KBM-7 (cell line): ENCODE measurements around the gene HMCN1.

Source experiments
- DNase-seq: peaks from one replicate; pipeline ENCODE4 v3.0.0-alpha.2; 2015
- in situ Hi-C: fragments of 300-500 bp; cut with MboI; formaldehyde crosslinking; loops from 2 replicates; pipeline ENCODE4 v1.14.3; 2020; ENCODE audit warnings: low sequenced_read_pairs, low pct_unique_long_range_greater_than_20kb, mixed read lengths

Gene HMCN1

DNA sequence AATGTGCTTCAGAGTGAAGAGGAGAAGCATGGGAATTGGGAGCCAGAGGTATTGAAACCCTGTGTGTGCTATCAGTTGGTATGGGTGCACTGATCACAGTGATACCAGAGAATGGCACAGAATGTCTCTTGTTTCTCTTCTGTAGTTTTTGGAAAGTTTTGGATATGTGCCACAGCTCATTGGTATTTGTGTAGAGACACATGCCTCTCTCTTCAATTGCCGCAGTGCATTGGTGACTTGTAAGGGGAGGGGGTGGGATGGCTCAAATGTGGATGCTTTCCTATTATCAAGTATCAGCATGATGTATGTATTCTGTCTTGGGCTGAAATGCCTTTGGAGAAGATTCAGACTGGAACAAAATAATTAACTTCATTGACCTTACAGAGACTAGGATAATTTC is 101.0 kb downstream of the HMCN1 start:
- no peak for DNase-seq
- in situ Hi-C loops: no loop called here

DNA sequence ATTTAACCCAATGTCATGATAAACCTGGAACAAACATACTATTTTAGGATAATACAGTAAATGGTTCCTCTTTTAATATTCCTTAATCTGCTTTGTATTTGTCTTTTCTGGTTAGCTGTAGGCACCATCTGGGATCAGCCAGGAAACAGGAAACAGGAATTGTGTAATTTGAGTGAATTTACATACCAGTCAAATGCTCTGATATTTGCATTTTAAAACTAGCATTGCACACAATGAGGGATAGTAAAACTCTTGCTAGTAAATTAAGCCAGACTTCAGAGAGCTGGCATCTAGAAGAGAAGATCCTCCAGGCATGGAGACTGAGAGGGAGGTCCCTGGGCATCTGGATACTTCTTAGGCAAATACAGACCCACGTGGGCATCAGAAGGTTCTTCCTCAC is 103.5 kb downstream of the HMCN1 start:
- in situ Hi-C loops: no loop called here
- DNase-seq: no peak

DNA sequence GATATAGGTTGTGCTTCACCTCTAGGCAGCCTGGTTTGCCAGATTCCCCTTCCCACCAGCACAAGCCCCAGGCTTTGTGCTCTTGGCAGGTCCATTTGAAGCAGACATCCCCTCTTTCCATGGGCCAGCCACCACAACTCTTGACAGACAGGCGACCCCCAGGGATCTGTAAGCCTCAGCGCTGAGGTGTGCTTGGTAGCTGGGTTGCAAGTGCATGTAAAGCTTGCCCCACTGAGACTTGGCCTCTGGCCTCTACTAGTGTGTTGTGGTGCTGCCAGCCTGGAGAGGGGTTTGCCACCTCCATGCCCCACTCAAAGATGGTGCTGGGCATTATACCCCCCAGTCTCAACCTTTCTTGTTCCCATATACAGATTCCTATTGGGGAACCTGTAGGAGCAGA is 103.9 kb downstream of the HMCN1 start:
- in situ Hi-C loops: no loop called here
- DNase-seq: no peak

DNA sequence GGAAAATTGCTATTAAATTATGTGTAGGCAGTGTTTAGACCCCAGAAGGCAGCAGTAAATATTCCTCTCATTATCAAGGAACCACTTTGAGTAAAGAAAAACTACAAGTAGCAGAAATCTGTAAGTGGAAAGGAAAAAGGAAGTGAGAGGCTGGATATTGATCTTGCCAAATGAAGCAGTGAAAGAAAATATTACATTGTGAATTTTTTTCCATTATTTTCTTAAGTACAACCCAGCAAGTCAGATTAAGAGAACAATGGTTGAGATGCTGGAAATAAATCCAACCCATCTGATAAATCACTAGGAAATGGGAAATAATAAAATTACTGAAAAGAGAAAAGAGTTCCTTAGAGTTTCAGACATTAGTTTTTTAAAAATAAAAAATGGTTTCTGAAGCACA is 106.7 kb downstream of the HMCN1 start:
- DNase-seq: no peak
- in situ Hi-C loops: no loop called here

DNA sequence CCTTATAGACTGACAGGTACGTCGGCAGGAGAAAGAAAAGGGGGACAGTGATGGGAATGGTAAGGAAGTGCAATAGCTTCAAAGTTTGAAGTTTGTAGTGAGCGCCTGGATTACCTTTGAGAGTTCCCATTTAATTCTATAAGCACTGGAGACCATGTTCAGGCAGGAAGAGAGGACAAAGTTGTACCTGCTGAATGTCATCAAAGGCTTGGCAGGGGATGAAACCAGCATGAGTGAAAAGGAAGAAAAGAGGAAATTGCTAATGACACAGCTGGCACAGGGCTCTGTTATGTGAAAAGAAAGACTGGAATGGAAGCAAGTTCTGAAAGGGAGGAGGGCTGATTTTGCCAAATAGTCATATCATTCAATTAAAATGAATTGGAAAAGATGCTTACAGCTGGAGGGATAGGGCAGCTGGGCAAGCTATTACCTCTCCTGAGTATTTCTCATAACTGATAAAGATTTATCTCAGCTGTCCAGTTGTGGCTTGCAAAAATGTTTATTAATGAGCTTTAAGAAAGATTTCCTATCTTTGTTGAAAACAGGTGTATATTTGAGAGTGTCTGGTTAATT is 109.2 kb downstream of the HMCN1 start:
- in situ Hi-C loops: no loop called here
- DNase-seq: no peak

DNA sequence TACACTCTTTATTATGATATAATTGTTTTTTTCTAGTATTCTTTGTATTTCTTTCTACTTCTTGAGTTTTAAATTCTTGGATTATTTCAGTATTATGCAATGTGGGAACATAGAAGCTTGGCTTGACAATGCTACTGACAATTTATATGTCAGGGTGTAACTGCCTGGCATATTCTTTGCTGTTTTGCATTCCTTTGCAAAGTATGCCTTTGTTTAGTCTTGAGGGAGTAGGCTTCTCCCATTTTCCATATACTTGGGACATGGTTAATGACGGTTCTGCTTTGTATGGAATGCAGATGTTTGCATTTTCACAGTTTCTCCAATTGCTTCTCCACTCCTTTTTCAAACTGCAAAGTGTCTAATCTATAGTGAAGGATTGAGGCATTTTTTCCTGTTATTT is 109.8 kb downstream of the HMCN1 start:
- no peak for DNase-seq
- in situ Hi-C loops: no loop called here

DNA sequence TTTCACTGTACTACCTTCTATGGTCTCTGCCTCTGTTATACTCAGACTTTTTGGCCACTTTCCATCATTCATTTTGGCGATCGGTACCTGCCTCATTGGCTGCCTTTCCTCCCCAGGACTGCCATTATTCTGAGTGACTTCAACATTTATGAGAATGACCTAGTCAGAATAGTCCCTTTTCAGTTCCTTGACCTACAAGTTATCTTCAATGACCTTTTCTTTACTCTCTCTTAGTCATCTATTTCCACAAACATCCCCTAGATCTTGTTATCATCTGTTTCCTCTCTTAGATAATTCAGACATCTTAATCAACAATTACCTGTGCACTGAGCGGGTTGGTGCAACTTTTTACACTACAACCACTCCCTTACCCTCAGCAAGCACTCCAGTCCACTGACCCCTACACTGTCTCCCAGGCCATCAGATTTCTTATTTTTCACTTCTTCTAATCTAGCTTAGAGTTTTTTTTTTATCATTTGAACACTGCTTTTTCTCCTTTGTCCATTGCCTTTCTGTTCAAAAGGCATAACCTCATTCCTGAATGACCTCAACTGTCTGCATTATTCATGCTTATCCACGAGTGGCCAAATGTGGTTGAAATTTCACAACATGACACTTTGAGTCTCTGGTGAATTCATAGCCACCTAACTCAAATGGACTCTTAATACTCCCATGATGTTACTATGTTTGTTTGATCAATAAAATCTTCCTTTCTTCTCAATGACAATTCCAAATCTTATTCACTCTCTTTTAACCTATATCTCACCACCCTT is 112.7 kb downstream of the HMCN1 start:
- no peak for DNase-seq
- in situ Hi-C loops: no loop called here

DNA sequence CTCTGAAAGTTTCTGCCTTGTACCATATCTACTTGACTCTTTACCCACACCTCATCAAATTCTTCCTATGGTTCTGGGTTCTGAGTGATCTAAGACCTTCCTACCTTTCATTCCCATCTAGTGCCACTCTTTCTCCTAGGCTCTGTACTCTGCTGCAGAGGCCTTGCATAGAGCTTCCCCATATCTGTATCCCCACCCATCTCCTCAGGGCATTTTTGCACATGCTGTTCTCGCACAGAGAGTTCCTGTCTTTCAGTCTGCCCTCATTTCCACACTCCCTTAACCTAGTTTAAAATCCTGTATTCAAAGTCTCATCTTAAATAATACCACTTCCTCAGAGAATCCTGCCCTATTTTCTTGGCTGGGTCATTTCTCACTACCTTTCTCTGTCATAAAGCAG is 114.8 kb downstream of the HMCN1 start:
- DNase-seq: no peak
- in situ Hi-C loops: no loop called here

DNA sequence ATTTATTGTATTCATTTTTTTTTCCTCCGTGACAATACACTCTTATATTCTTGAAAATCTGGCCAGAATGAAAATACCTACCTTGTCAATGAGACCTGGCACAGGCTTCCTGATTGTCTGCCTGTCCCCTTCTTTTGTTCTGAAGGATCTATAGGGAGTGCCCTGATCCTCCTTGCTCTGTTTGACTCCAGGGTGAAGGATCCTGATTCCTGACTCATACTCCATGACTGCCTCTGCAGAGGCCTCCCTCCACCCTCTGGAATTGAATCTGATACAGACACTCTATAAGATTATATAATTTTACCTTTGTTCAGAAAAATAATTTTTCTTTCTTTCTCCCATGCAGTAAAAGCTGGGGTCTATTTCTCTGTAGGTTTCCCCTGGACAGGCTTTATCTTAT is 116.2 kb downstream of the HMCN1 start:
- in situ Hi-C loops: no loop called here
- DNase-seq: no peak

DNA sequence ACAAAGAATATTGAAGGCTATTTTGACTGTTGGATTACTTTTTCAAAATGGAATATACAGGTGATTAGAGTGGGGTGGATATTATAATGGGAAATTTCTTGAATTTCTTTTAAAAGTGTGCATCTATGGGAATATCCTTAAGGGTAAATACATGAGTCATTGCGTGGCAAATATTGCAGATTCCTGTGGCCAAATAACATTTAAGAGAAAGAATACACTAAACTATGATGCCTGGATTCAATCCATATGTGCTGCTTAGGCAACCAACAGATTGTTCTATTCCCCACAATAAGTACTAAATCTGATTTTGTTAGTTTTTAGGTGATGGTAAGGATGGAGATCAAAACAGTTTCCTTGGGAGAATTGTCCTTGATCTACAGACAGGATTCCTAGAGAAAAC is 119.5 kb downstream of the HMCN1 start:
- DNase-seq: no peak

DNA sequence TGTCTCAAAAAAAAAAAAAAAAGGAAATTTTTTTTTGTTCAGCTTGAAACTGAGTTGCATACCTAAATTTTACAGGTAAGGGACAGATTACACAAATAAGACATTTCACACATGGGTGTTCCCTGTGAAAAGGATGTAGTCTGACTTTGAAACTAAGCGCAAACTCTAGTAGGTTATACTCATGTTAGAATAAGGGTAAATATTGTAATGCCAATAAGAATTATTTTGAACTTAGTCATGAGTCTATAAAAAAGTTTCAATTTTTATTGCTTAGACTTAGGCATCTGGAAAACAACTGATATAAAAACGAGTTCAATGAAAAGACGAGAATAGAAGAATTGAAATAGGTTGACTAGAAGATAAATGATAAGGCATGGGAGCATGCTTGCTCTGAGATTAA is 122.3 kb downstream of the HMCN1 start:
- no peak for DNase-seq
- in situ Hi-C loops: no loop called here

More for the DNA sequence above, 119.5 kb downstream of the HMCN1 start:
- in situ Hi-C loops: no loop called here

DNA sequence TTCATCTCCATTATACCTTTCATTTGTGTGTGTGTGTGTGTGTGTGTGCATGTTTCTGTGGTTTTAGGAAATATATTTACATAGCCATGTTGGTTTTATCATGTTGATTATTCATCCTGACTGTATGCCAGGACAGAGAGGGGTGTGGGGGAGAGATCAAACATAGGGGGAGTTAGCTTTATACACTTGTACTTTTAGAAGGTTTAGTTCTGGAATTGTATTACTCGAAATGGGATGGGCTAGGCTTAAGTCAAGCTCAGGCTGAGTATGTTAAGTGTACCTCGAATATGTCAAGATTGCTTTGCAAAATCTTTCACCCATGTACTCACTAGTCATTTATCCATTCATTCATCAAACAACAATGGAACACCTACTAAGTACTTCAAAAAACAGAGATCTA is 123.3 kb downstream of the HMCN1 start:
- in situ Hi-C loops: no loop called here
- no peak for DNase-seq

DNA sequence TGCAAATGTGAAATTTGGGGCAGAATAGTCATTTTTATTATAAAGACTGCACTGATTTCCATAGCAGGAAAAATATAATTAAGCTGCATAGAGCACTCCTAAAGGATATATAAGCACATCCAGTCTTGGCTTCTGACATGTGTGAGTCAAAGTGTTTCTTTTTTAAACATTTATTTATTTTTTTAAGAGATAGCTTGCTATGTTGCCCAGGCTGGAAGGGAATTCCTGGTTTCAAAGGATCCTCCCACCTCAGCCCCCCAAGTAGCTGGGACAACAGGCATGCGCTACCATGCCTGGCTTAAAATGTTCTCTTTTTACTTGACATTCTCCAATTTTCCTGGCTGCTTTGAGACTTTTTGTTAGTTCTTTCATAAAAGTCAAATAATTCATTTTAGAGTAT is 126.1 kb downstream of the HMCN1 start:
- in situ Hi-C loops: no loop called here
- DNase-seq: no peak

DNA sequence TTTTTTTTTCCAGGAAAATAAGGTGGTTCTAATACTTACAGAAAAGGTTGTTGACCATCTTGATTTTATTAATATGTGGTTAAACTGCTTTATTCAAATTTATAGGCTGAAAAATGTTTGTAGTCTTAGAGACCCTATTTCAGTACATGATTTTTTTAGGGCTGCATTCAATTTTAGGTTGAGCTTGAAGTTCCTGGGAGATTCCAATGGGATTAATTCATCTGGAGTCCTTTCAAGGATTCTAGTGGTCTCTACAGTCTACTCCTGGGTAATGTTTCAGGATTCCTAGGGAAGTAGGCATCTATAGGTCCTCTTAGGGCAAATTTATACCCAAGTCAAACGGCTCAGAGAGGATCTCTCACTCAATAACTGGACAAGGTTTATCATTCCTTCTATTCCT is 126.7 kb downstream of the HMCN1 start:
- in situ Hi-C loops: no loop called here

DNA sequence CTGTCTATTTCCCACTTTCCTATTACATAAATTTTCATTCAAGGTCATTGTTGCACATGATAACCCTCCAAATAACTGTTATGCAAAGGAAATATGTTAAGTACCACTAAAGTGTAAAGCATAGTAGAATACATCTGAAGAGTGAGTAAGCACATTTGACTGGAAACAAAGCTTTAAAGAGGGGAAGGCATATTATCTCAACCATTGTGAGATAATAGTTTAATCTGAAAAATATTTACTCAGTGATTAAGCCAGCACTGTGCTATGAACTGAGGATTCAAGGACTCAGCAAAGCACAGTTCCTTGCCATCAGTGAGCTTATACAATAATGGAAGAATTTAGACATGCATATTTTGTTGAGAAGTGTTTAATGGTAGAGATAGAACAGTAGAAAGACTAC is 127.4 kb downstream of the HMCN1 start:
- DNase-seq: no peak

More for the DNA sequence above, 126.7 kb downstream of the HMCN1 start:
- DNase-seq: no peak

DNA sequence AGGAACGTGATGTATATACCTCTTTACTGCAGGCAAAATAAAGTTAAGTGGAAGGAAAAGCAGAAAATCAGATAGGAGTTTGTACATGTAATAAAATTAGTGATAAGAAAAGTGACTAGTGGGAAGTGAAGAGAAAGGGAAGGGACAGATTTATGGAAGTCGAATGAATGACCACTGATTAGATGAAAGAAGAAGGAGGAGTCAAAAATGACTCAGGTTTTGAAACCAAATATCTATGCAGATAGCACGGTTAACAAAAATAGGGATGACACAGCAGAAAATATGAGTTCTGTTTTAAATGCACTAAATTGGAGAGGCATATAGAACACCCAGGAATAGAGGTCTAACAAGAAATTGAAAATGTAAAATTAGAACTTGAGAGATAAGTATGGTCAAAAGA is 128.0 kb downstream of the HMCN1 start:
- in situ Hi-C loops: no loop called here
- DNase-seq: no peak

More for the DNA sequence above, 127.4 kb downstream of the HMCN1 start:
- in situ Hi-C loops: no loop called here

DNA sequence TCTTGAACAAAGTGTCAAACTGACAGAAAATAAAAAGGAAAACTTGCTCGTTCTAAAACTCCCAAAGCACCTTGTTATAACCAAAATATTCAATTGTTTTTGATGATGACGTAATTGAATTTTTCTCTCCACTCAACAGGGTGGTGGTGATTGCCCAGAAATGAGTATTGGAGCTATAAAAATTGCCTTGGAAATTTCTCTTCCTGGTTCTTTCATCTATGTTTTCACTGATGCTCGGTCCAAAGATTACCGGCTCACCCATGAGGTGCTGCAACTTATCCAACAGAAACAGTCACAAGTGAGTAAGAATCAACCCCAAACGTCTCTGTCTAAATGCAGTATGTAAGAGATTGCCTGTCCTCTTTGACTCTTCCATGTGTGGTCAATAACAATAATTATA is 130.1 kb downstream of the HMCN1 start:
- DNase-seq: no peak
- in situ Hi-C loops: no loop called here

DNA sequence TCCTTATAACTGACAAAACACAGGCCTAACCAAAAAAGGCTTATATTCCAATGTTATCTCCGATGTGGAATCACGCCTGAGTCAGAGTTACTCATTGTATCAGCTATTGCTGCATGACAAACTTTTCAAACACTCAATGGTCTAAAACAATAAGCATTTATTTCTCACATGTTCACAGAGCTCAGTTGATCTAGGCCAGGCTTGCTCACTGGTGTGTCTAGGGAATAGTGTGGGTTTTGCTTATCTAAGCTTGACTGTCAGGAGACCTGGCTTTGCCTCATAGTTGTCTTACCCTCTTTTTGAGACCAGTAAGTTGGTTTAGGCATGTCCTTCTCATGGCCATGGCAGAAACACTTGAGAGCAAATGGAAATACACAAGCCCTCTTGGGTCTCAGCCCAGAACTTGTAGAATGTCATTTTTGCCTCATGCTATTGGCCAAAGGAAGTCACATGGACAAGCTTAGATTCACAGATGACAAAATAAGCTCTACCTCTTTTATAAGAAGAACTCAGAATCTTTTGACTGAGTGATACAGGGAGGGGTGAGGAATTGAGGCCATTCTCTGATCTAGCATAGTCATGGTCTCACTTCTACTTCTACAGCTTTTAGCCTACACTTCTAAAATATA is 130.8 kb downstream of the HMCN1 start:
- in situ Hi-C loops: no loop called here
- DNase-seq: no peak

DNA sequence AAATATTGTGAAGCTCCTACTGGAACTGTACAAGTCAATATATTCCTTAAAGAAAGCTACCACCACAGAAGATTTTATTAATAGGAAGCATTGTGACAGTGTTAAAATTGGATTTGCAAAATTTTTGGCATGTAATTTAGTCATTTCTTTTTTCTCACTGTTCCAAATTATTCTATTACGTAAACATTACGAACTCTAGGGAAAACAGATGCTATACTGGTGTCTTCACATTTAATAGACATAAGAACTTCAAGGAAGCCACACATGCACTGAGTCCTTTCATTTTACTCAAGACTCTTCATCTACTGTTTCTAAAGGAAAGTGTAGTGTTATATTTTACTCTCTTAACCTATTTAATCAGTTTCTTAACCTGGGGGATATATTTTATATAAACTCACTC is 135.4 kb downstream of the HMCN1 start:
- DNase-seq: no peak
- in situ Hi-C loops: no loop called here

DNA sequence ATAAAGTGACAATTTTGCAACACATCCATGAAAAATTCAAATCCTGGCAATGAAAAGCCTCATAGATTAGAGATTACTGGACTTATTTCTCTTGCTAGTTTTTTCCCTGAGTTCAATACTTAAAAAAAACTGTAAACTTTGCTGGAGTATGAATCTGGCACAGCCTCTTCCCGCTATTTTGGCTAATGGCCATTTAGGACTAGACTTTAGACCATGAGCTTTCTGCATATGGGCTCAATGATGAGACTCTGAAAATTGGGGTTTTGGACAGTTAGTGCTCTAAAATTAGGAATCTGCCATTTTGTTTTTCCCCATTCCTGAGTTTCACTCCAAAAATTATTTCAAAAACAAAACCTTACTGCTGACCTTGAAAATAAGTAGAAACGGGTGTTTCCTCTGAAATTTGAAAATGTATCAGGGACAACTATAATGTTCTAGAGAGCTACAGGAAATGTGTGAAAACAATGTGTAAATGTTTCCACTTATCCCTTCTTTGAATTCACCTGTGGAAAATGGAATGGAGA is 137.5 kb downstream of the HMCN1 start:
- in situ Hi-C loops: no loop called here

More for the DNA sequence above, 137.5 kb downstream of the HMCN1 start:
- no peak for DNase-seq
